ENCODE data around the gene HSCB. TPM values are rescaled to one million over a fixed set of nuclear protein-coding genes. Genes with fewer than 3 reads are reported as not detected.

The HSCB gene
- 17.5 and 29.1 TPM in 2 replicates for total RNA-seq

GRCh38 chr22:28741785-28742561 is at the start of gene HSCB, which contains the start of gene CHEK2:
Gene HSCB (plus strand): TSS chr22:28742039. CDS start chr22:28742096, 57 bp downstream.
Gene CHEK2 (minus strand): TSS chr22:28741820. CDS start chr22:28734721, 7,099 bp downstream.

GRCh38 chr22:28772633-28773460 is 31.0 kb downstream of the HSCB start, which contains the start of gene CCDC117:
Gene CCDC117 (plus strand): TSS chr22:28772695. CDS start chr22:28772850, 155 bp downstream.

GRCh38 chr22:28800308-28801041 is 58.6 kb downstream of the HSCB start, which contains the start of gene XBP1:
Gene XBP1 (minus strand): TSS chr22:28800569.

Other genes starting within 250 kb of the HSCB start
- 21.5 and 29.3 TPM in 2 replicates for gene TTC28, start 62.2 kb upstream of the HSCB start, total RNA-seq
- gene CHEK2, start 219 bp upstream of the HSCB start, total RNA-seq = 12.0 and 13.7 TPM in 2 replicates
- gene CCDC117, start 30.7 kb downstream of the HSCB start, total RNA-seq = 20.1 and 27.5 TPM in 2 replicates
- gene XBP1, start 58.5 kb downstream of the HSCB start, total RNA-seq = 211 and 410 TPM in 2 replicates
- 3.3 and 5.6 TPM in 2 replicates for gene ZNRF3, start 141.5 kb downstream of the HSCB start, total RNA-seq